ENCODE results near the gene SIM2. TPM values are rescaled to one million over a fixed set of nuclear protein-coding genes. Genes with fewer than 3 reads are reported as not detected.

SIM2 gene
- total and polyA plus RNA-seq, 2 experiments from 2014 or later = 0.16 to 0.49 TPM

- Histone ChIP-seq H3K4me2 (peak overlapping the region; percentile 85), H2AFZ (peak overlapping the region; percentile 90; the same call in 1 of the 2 replicates), H3K9me2 (ENCODE audit: insufficient read depth) (no peaks in the 10 kb centered on the region), H3K4me1 (ENCODE audit: insufficient read depth) (peaks cover 62% of the 10 kb centered on the region), H4K20me1 (replicated peaks; ENCODE audit: insufficient read depth) (peaks cover 20% of the 10 kb centered on the region), H3K27ac (ENCODE audit: low read depth) (no peak overlapping the region), H3K27me3 (ENCODE audit: insufficient read depth) (peaks cover 100% of the 10 kb centered on the region), H3K4me3 (peak overlapping the region; percentile 59), H3K79me2 (replicated peaks; ENCODE audit: insufficient read depth) (no peaks in the 10 kb centered on the region), H3K36me3 (ENCODE audit: insufficient read depth) (no peaks in the 10 kb centered on the region), H3F3A (replicated peaks; ENCODE audit: low read depth) (peaks cover 17% of the 10 kb centered on the region)
- no peaks in the 10 kb centered on the region; the same call in 2 of the 3 replicates for H3K36me3 Mint-ChIP-seq (ENCODE audit: low read depth)
- peaks cover 95% of the 10 kb centered on the region for H3K27me3 Mint-ChIP-seq (ENCODE audit: insufficient read depth, low read depth, poor library complexity)
- H3K4me1 Mint-ChIP-seq = peaks cover 52% of the 10 kb centered on the region
- H3K27ac Mint-ChIP-seq = no peak overlapping the region
- peak overlapping the region; percentile 50 for H3K4me3 Mint-ChIP-seq
- DNase-seq (ENCODE audit: low spot score) (no peak), ATAC-seq (no peak)
- TF ChIP-seq ZNF331 (CRISPR knock-in tag; IDR thresholded peaks at IDR 0.05; ENCODE audit: low read depth) (no peak), ZNF114 (CRISPR knock-in tag; IDR thresholded peaks at IDR 0.05) (no peak), POLR2AphosphoS5 (IDR thresholded peaks at IDR 0.05; ENCODE audit: low read depth) (no peak), JUNB (IDR thresholded peaks at IDR 0.05; ENCODE audit: unreplicated experiment) (no peak), CREB1 (CRISPR knock-in tag; IDR thresholded peaks at IDR 0.05; ENCODE audit: low read depth) (no peak), NANOG (IDR thresholded peaks at IDR 0.05; ENCODE audit: borderline replicate concordance) (no peak), STAT1 (IDR thresholded peaks at IDR 0.05; ENCODE audit: unreplicated experiment) (no peak), ETS1 (IDR thresholded peaks at IDR 0.05) (no peak)
- peaks cover 10% of the 10 kb centered on the region for H3K9me3 Mint-ChIP-seq
These were observed 997 bp upstream of the SIM2 start for GRCh38 chr21:36697851-36698384.

- TF ChIP-seq EZH2 (IDR thresholded peaks at IDR 0.05; ENCODE audit: low read depth, unreplicated experiment) (peak; percentile 98), ZNF114 (CRISPR knock-in tag; IDR thresholded peaks at IDR 0.05) (no peak)
- ATAC-seq (peak; percentile 15), DNase-seq (ENCODE audit: low spot score) (peak; percentile 71)
- peaks cover 52% of the 10 kb centered on the region for H3K4me1 Mint-ChIP-seq
- Histone ChIP-seq H3K4me2 (peak overlapping the region; percentile 85), H3K4me1 (ENCODE audit: insufficient read depth) (peaks cover 62% of the 10 kb centered on the region), H4K20me1 (replicated peaks; ENCODE audit: insufficient read depth) (peaks cover 20% of the 10 kb centered on the region), H3K4me3 (peak overlapping the region; percentile 59), H2AFZ (peak overlapping the region; percentile 90), H3K27ac (ENCODE audit: low read depth) (no peak overlapping the region), H3K27me3 (ENCODE audit: insufficient read depth) (peaks cover 100% of the 10 kb centered on the region), H3F3A (replicated peaks; ENCODE audit: low read depth) (peaks cover 17% of the 10 kb centered on the region), H3K9me2 (ENCODE audit: insufficient read depth) (no peaks in the 10 kb centered on the region), H3K79me2 (replicated peaks; ENCODE audit: insufficient read depth) (no peaks in the 10 kb centered on the region), H3K36me3 (ENCODE audit: insufficient read depth) (no peaks in the 10 kb centered on the region)
- H3K27ac Mint-ChIP-seq = no peak overlapping the region
- no peaks in the 10 kb centered on the region; the same call in 2 of the 3 replicates for H3K36me3 Mint-ChIP-seq (ENCODE audit: low read depth)
- H3K4me3 Mint-ChIP-seq = 0 out of 3 replicates have a peak overlapping the region, but pooled peaks have one; percentile 42
- peaks cover 95% of the 10 kb centered on the region for H3K27me3 Mint-ChIP-seq (ENCODE audit: insufficient read depth, low read depth, poor library complexity)
- H3K9me3 Mint-ChIP-seq = peaks cover 10% of the 10 kb centered on the region
These were observed 432 bp upstream of the SIM2 start for GRCh38 chr21:36698385-36698980.
